T-helper 2 cell treated with Interferon-gamma antibody and Interleukin-4, amounts not matched to agents 5 μg/mL and 100 μg/mL, for 36 hours (primary cell): ENCODE results near the gene PTPDC1.
A peak's percentile ranks its signal among the peaks of the same experiment; 100 is the strongest.

Experiments
- DNase-seq: peaks from one replicate; pipeline ENCODE4 v3.0.0; 2021; ENCODE audit warnings: low spot score
- H3K27ac Mint-ChIP-seq: one replicate; pipeline ENCODE4 v1.8.0; 2021; ENCODE audit warnings: mild to moderate bottlenecking, mixed read lengths
- H3K27me3 Mint-ChIP-seq: one replicate; pipeline ENCODE4 v1.8.0; 2021; ENCODE audit warnings: low read depth, mixed read lengths
- H3K36me3 Mint-ChIP-seq: one replicate; pipeline ENCODE4 v1.8.0; 2021; ENCODE audit warnings: low read depth, mixed read lengths
- H3K4me1 Mint-ChIP-seq: one replicate; pipeline ENCODE4 v1.8.0; 2021; ENCODE audit warnings: low read depth, mixed read lengths
- H3K4me3 Mint-ChIP-seq: one replicate; pipeline ENCODE4 v1.8.0; 2022; ENCODE audit warnings: mild to moderate bottlenecking, moderate library complexity, mixed read lengths
- H3K9me3 Mint-ChIP-seq: one replicate; pipeline ENCODE4 v1.8.0; 2021; ENCODE audit warnings: mixed read lengths

Gene PTPDC1

GRCh38 chr9:94084314-94084713, at the start of gene PTPDC1:
Gene PTPDC1, plus strand, starts transcription at chr9:94084464. Its CDS starts 67 bp downstream, at chr9:94084531.
- Mint-ChIP-seq H3K36me3 (peaks cover 3% of the 10 kb centered on the region), H3K4me1 (peaks cover 19% of the 10 kb centered on the region), H3K4me3 (no peak within 1 kb of the TSS), H3K27ac (no peak within 1 kb of the TSS), H3K9me3 (no peaks in the 10 kb centered on the region), H3K27me3 (no peaks in the 10 kb centered on the region)
- no peak for DNase-seq

- Mint-ChIP-seq H3K27me3 (peaks cover 4% of the 10 kb centered on the region), H3K9me3 (no peaks in the 10 kb centered on the region), H3K4me1 (peaks cover 11% of the 10 kb centered on the region), H3K27ac (no peak overlapping the region), H3K36me3 (peaks cover 2% of the 10 kb centered on the region), H3K4me3 (no peak overlapping the region)
- DNase-seq: no peak
Measured at GRCh38 chr9:94034511-94034910, 49.8 kb upstream of the PTPDC1 start.

- H3K4me1 Mint-ChIP-seq: no peaks in the 10 kb centered on the region
- H3K4me3 Mint-ChIP-seq: no peak overlapping the region
- H3K9me3 Mint-ChIP-seq: no peaks in the 10 kb centered on the region
- H3K36me3 Mint-ChIP-seq: no peaks in the 10 kb centered on the region
- no peaks in the 10 kb centered on the region for H3K27me3 Mint-ChIP-seq
- H3K27ac Mint-ChIP-seq: no peak overlapping the region
- DNase-seq: no peak
Measured at GRCh38 chr9:94039786-94040185, 44.5 kb upstream of the PTPDC1 start.

- no peaks in the 10 kb centered on the region for H3K9me3 Mint-ChIP-seq
- H3K4me1 Mint-ChIP-seq: no peaks in the 10 kb centered on the region
- no peak overlapping the region for H3K4me3 Mint-ChIP-seq
- peaks cover 4% of the 10 kb centered on the region for H3K27me3 Mint-ChIP-seq
- H3K36me3 Mint-ChIP-seq: peaks cover 1% of the 10 kb centered on the region
- no peak overlapping the region for H3K27ac Mint-ChIP-seq
- DNase-seq: no peak
Measured at GRCh38 chr9:94042516-94043360, 41.5 kb upstream of the PTPDC1 start.

- Mint-ChIP-seq H3K4me3 (no peak overlapping the region), H3K27ac (no peak overlapping the region), H3K4me1 (no peaks in the 10 kb centered on the region), H3K27me3 (no peaks in the 10 kb centered on the region), H3K9me3 (peaks cover 10% of the 10 kb centered on the region), H3K36me3 (peaks cover 1% of the 10 kb centered on the region)
- no peak for DNase-seq
Measured at GRCh38 chr9:94054716-94055115, 29.5 kb upstream of the PTPDC1 start.

- Mint-ChIP-seq H3K4me1 (no peaks in the 10 kb centered on the region), H3K27ac (no peak overlapping the region), H3K9me3 (peaks cover 3% of the 10 kb centered on the region), H3K27me3 (no peaks in the 10 kb centered on the region), H3K36me3 (peaks cover under 1% of the 10 kb centered on the region), H3K4me3 (no peak overlapping the region)
- DNase-seq: no peak
Measured at GRCh38 chr9:94056442-94056974, 27.8 kb upstream of the PTPDC1 start.

GRCh38 chr9:94057918-94058317, 26.3 kb upstream of the PTPDC1 start:
- DNase-seq: no peak
- H3K4me3 Mint-ChIP-seq: no peak overlapping the region
- H3K27me3 Mint-ChIP-seq: no peaks in the 10 kb centered on the region
- no peaks in the 10 kb centered on the region for H3K36me3 Mint-ChIP-seq
- no peak overlapping the region for H3K27ac Mint-ChIP-seq
- no peaks in the 10 kb centered on the region for H3K4me1 Mint-ChIP-seq
- peaks cover 8% of the 10 kb centered on the region for H3K9me3 Mint-ChIP-seq

GRCh38 chr9:94061864-94062263, 22.4 kb upstream of the PTPDC1 start:
- H3K27me3 Mint-ChIP-seq: no peaks in the 10 kb centered on the region

GRCh38 chr9:94065535-94065961, 18.7 kb upstream of the PTPDC1 start:
- Mint-ChIP-seq H3K27me3 (no peaks in the 10 kb centered on the region), H3K36me3 (no peaks in the 10 kb centered on the region), H3K4me3 (no peak overlapping the region), H3K4me1 (peaks cover 2% of the 10 kb centered on the region), H3K9me3 (peaks cover 8% of the 10 kb centered on the region), H3K27ac (no peak overlapping the region)
- DNase-seq: peak; percentile 37

More at GRCh38 chr9:94061864-94062263, 22.4 kb upstream of the PTPDC1 start:
- H3K4me1 Mint-ChIP-seq: peaks cover 2% of the 10 kb centered on the region
- H3K27ac Mint-ChIP-seq: no peak overlapping the region
- DNase-seq: no peak
- no peak overlapping the region for H3K4me3 Mint-ChIP-seq
- H3K36me3 Mint-ChIP-seq: no peaks in the 10 kb centered on the region
- peaks cover 8% of the 10 kb centered on the region for H3K9me3 Mint-ChIP-seq

GRCh38 chr9:94068257-94068656, 16.0 kb upstream of the PTPDC1 start:
- H3K4me1 Mint-ChIP-seq: peaks cover 2% of the 10 kb centered on the region
- H3K36me3 Mint-ChIP-seq: peaks cover 7% of the 10 kb centered on the region
- H3K27ac Mint-ChIP-seq: no peak overlapping the region
- no peak for DNase-seq
- H3K9me3 Mint-ChIP-seq: peaks cover 6% of the 10 kb centered on the region
- H3K4me3 Mint-ChIP-seq: no peak overlapping the region
- no peaks in the 10 kb centered on the region for H3K27me3 Mint-ChIP-seq

GRCh38 chr9:94076557-94076956, 7.7 kb upstream of the PTPDC1 start:
- Mint-ChIP-seq H3K27ac (no peak overlapping the region), H3K9me3 (peaks cover under 1% of the 10 kb centered on the region), H3K36me3 (peaks cover 8% of the 10 kb centered on the region), H3K27me3 (no peaks in the 10 kb centered on the region), H3K4me1 (peaks cover 4% of the 10 kb centered on the region), H3K4me3 (no peak overlapping the region)
- no peak for DNase-seq

GRCh38 chr9:94078086-94078485, 6.2 kb upstream of the PTPDC1 start:
- no peak overlapping the region for H3K4me3 Mint-ChIP-seq
- H3K9me3 Mint-ChIP-seq: no peaks in the 10 kb centered on the region
- peaks cover 3% of the 10 kb centered on the region for H3K36me3 Mint-ChIP-seq
- peaks cover 15% of the 10 kb centered on the region for H3K4me1 Mint-ChIP-seq
- H3K27ac Mint-ChIP-seq: no peak overlapping the region
- no peaks in the 10 kb centered on the region for H3K27me3 Mint-ChIP-seq
- no peak for DNase-seq

- peaks cover 20% of the 10 kb centered on the region for H3K4me1 Mint-ChIP-seq
- no peak overlapping the region for H3K4me3 Mint-ChIP-seq
- no peak overlapping the region for H3K27ac Mint-ChIP-seq
- H3K36me3 Mint-ChIP-seq: peaks cover 3% of the 10 kb centered on the region
- no peaks in the 10 kb centered on the region for H3K27me3 Mint-ChIP-seq
- no peaks in the 10 kb centered on the region for H3K9me3 Mint-ChIP-seq
- no peak for DNase-seq
Measured at GRCh38 chr9:94079236-94079635, 5.0 kb upstream of the PTPDC1 start.

- Mint-ChIP-seq H3K27me3 (no peaks in the 10 kb centered on the region), H3K9me3 (no peaks in the 10 kb centered on the region), H3K36me3 (peaks cover 3% of the 10 kb centered on the region), H3K27ac (no peak overlapping the region), H3K4me3 (no peak overlapping the region), H3K4me1 (peaks cover 20% of the 10 kb centered on the region)
- no peak for DNase-seq
Measured at GRCh38 chr9:94080249-94080648, 4.0 kb upstream of the PTPDC1 start.
